ENCODE results near the gene NAV3. TPM values are rescaled to one million over a fixed set of nuclear protein-coding genes. Genes with fewer than 3 reads are reported as not detected.

NAV3 gene
- total RNA-seq, 2 donors from 2014 or later: 0.72 to 1.9 TPM

- Histone ChIP-seq H3K9ac (ENCODE audit: low read depth in 2 of 2, low read length in 2 of 2) (no peak overlapping the region), H3K4me1 (no peaks in the 10 kb centered on the region), H3K36me3 (no peaks in the 10 kb centered on the region), H3K9me3 (no peaks in the 10 kb centered on the region), H3K27ac (no peak overlapping the region), H3K4me3 (no peak overlapping the region), H3K27me3 (no peaks in the 10 kb centered on the region)
- TF ChIP-seq CTCF (IDR thresholded peaks at IDR 0.05): no peak
- intact Hi-C loops (cut with DNase I): no loop called here
- no peak for DNase-seq
These were observed 430.3 kb downstream of the NAV3 start for GRCh38 chr12:78260976-78261375.

GRCh38 chr12:78261901-78262300 lies 431.2 kb downstream of the NAV3 start:
- no peaks in the 10 kb centered on the region for H3K4me1 ChIP-seq
- no peak overlapping the region for H3K9ac ChIP-seq (ENCODE audit: low read depth in 2 of 2, low read length in 2 of 2)
- no peaks in the 10 kb centered on the region for H3K36me3 ChIP-seq
- no peak for DNase-seq
- H3K27ac ChIP-seq: no peak overlapping the region
- no peaks in the 10 kb centered on the region for H3K9me3 ChIP-seq
- H3K4me3 ChIP-seq: no peak overlapping the region
- TF ChIP-seq CTCF (IDR thresholded peaks at IDR 0.05): no peak
- H3K27me3 ChIP-seq: no peaks in the 10 kb centered on the region
- intact Hi-C loops (cut with DNase I): no loop called here

All from colonic mucosa (tissue), 4 donors.